ENCODE measurements around the gene SND1.

The SND1 gene

GRCh38 chr7:128073671-128074310 lies 421.8 kb downstream of the SND1 start:
- no peak for DNase-seq (ENCODE audit: low read depth)

- DNase-seq (ENCODE audit: low read depth) = no peak
These were observed 422.3 kb downstream of the SND1 start for GRCh38 chr7:128074336-128074735.

GRCh38 chr7:128074736-128075135 lies 422.7 kb downstream of the SND1 start:
- no peak for DNase-seq (ENCODE audit: low read depth)

- DNase-seq (ENCODE audit: low read depth) = no peak
These were observed 423.5 kb downstream of the SND1 start for GRCh38 chr7:128075242-128076095.

- no peak for DNase-seq (ENCODE audit: low read depth)
These were observed 424.3 kb downstream of the SND1 start for GRCh38 chr7:128076196-128076795.

- DNase-seq (ENCODE audit: low read depth) = no peak
These were observed 424.8 kb downstream of the SND1 start for GRCh38 chr7:128076796-128077271.

- no peak for DNase-seq (ENCODE audit: low read depth)
These were observed 426.3 kb downstream of the SND1 start for GRCh38 chr7:128078309-128078708.

GRCh38 chr7:128080169-128080568 lies 428.2 kb downstream of the SND1 start:
- no peak for DNase-seq (ENCODE audit: low read depth)

GRCh38 chr7:128081351-128081750 lies 429.4 kb downstream of the SND1 start:
- no peak for DNase-seq (ENCODE audit: low read depth)

GRCh38 chr7:128081808-128082207 lies 429.8 kb downstream of the SND1 start:
- DNase-seq (ENCODE audit: low read depth) = no peak

- DNase-seq (ENCODE audit: low read depth) = no peak
These were observed 430.4 kb downstream of the SND1 start for GRCh38 chr7:128082431-128082830.

- no peak for DNase-seq (ENCODE audit: low read depth)
These were observed 433.1 kb downstream of the SND1 start for GRCh38 chr7:128084896-128085608.

- DNase-seq (ENCODE audit: low read depth) = no peak
These were observed 438.5 kb downstream of the SND1 start for GRCh38 chr7:128090492-128090891.

- DNase-seq (ENCODE audit: low read depth) = no peak
These were observed 439.1 kb downstream of the SND1 start for GRCh38 chr7:128091106-128091505.

- DNase-seq (ENCODE audit: low read depth) = no peak
These were observed 440.2 kb downstream of the SND1 start for GRCh38 chr7:128092221-128092620.

- DNase-seq (ENCODE audit: low read depth) = no peak
These were observed 441.9 kb downstream of the SND1 start for GRCh38 chr7:128093614-128094570.

GRCh38 chr7:128094686-128095085 lies 442.7 kb downstream of the SND1 start:
- DNase-seq (ENCODE audit: low read depth) = no peak

- DNase-seq (ENCODE audit: low read depth) = no peak
These were observed 445.3 kb downstream of the SND1 start for GRCh38 chr7:128097211-128097731.

- no peak for DNase-seq (ENCODE audit: low read depth)
These were observed 446.6 kb downstream of the SND1 start for GRCh38 chr7:128098629-128099028.

GRCh38 chr7:128099204-128099671 lies 447.2 kb downstream of the SND1 start:
- no peak for DNase-seq (ENCODE audit: low read depth)

Measured in stimulated activated CD8-positive, alpha-beta memory T cell treated with anti-CD3 and anti-CD28 coated beads, Interleukin-12 subunit alpha, Interleukin-12 subunit beta, amount 100 ng/mL, for 1 hour (primary cell).